GM19099 (cell line): ENCODE data around the gene MSI1.

Source experiments
- POLR2A ChIP-seq: IDR thresholded peaks from 3 replicates; pipeline ENCODE4 v1.6.1; 2011; ENCODE audit warnings: low read depth; ENCODE audit not compliant: insufficient read length; ENCODE audit errors: extremely low read depth

MSI1 gene

GRCh38 chr12:120328228-120328627 is 40.7 kb downstream of the MSI1 start:
- TF ChIP-seq POLR2A, result no peak

- no peak for TF ChIP-seq POLR2A
Observed at GRCh38 chr12:120327593-120327992, 41.4 kb downstream of the MSI1 start, which contains the start of gene PLA2G1B. Gene PLA2G1B (minus strand): TSS chr12:120327779. CDS start chr12:120327753, 26 bp downstream.

- TF ChIP-seq POLR2A, result no peak
Observed at GRCh38 chr12:120324841-120325417, 44.0 kb downstream of the MSI1 start.

- no peak for TF ChIP-seq POLR2A
Observed at GRCh38 chr12:120323772-120324171, 45.2 kb downstream of the MSI1 start.

- TF ChIP-seq POLR2A, result no peak
Observed at GRCh38 chr12:120321382-120322202, 47.4 kb downstream of the MSI1 start.

GRCh38 chr12:120317224-120318105 is 51.5 kb downstream of the MSI1 start:
- peak; percentile 87 for TF ChIP-seq POLR2A

GRCh38 chr12:120316798-120317223 is 52.2 kb downstream of the MSI1 start:
- TF ChIP-seq POLR2A, result no peak

- TF ChIP-seq POLR2A, result no peak
Observed at GRCh38 chr12:120314220-120314619, 54.7 kb downstream of the MSI1 start.

GRCh38 chr12:120301962-120302815 is 66.8 kb downstream of the MSI1 start, which contains the start of gene SIRT4:
Gene SIRT4 (plus strand): TSS chr12:120302321. CDS start chr12:120303562, 1,241 bp downstream.
- peak; percentile 42 for TF ChIP-seq POLR2A

GRCh38 chr12:120292661-120293531 is 76.1 kb downstream of the MSI1 start, which contains the start of gene RNU4-1:
Gene RNU4-1 (minus strand): TSS chr12:120293237.
- TF ChIP-seq POLR2A, result peak; percentile 100

GRCh38 chr12:120292411-120292660 is 76.6 kb downstream of the MSI1 start:
- no peak for TF ChIP-seq POLR2A
